Liver (tissue), 9 donors: ENCODE data around the gene LAGE3. TPM values are rescaled to one million over a fixed set of nuclear protein-coding genes. Genes with fewer than 3 reads are reported as not detected.

Experiments used
- DNase-seq: peaks from one replicate; pipeline ENCODE4 v3.0.0-alpha.2; 2017; ENCODE audit warnings: low spot score
- H3K27ac ChIP-seq, 2 donors: one replicate each; pipeline ENCODE4 v1.7.0; 2013; ENCODE audit warnings: inconsistent platforms in 2 of 2, low read length in 2 of 2, control low read depth in 1 of 2, low read depth in 1 of 2, mild to moderate bottlenecking in 1 of 2
- H3K27me3 ChIP-seq, 4 donors: one replicate each; pipeline versions ENCODE4 v1.6.1 to v1.7.0; 2013; ENCODE audit warnings: low read length in 3 of 4, inconsistent platforms in 1 of 4, mild to moderate bottlenecking in 1 of 4, moderate library complexity in 1 of 4; ENCODE audit not compliant: control insufficient read depth in 4 of 4, insufficient read depth in 4 of 4
- H3K36me3 ChIP-seq, 4 donors: one replicate each; pipeline versions ENCODE4 v1.6.1 to v1.7.0; 2013; ENCODE audit warnings: low read length in 3 of 4, mild to moderate bottlenecking in 3 of 4, low read depth in 1 of 4, moderate library complexity in 1 of 4; ENCODE audit not compliant: control insufficient read depth in 4 of 4, insufficient read depth in 3 of 4
- H3K4me1 ChIP-seq, 4 donors: one replicate each; pipeline versions ENCODE4 v1.6.1 to v1.7.0; 2013; ENCODE audit warnings: low read length in 3 of 4, mild to moderate bottlenecking in 3 of 4, moderate library complexity in 1 of 4; ENCODE audit not compliant: control insufficient read depth in 4 of 4, insufficient read depth in 4 of 4
- H3K4me3 ChIP-seq, 3 donors: one replicate each; pipeline versions ENCODE4 v1.6.1 to v1.7.0; 2013; ENCODE audit warnings: low read length in 3 of 3, control low read depth in 1 of 3, low read depth in 1 of 3, mild to moderate bottlenecking in 1 of 3
- H3K9ac ChIP-seq, 2 donors: one replicate each; pipeline ENCODE4 v1.7.0; 2013; ENCODE audit warnings: low read length in 2 of 2, mild to moderate bottlenecking in 2 of 2, moderate library complexity in 2 of 2, control low read depth in 1 of 2, low read depth in 1 of 2
- H3K9me3 ChIP-seq, 4 donors: one replicate each; pipeline versions ENCODE4 v1.6.1 to v1.7.0; 2013; ENCODE audit warnings: low read length in 3 of 4; ENCODE audit not compliant: control insufficient read depth in 4 of 4
- CTCF ChIP-seq: fragments of 150-350 bp; IDR thresholded peaks from 2 replicates; pipeline ENCODE4 v1.5.1; 2017; ENCODE audit warnings: improper control_type of control experiment, low read depth, low read length; ENCODE audit not compliant: missing input control
- EGR1 ChIP-seq, 2 donors: IDR thresholded peaks; 2 replicates each; pipeline ENCODE4 v1.6.1; 2016 to 2018; ENCODE audit warnings: antibody characterized with exemption in 2 of 2, low read depth in 2 of 2
- FOXA1 ChIP-seq: IDR thresholded peaks from 2 replicates; pipeline ENCODE4 v1.6.1; 2016; ENCODE audit warnings: antibody characterized with exemption
- FOXA2 ChIP-seq: IDR thresholded peaks from 2 replicates; pipeline ENCODE4 v1.6.1; 2016; ENCODE audit warnings: antibody characterized with exemption
- GABPA ChIP-seq, 2 donors: IDR thresholded peaks in 1 of 2; conservative IDR thresholded peaks in 1 of 2; 2 replicates each; pipeline ENCODE4 v1.6.1; 2016; ENCODE audit warnings: antibody characterized with exemption in 2 of 2, mild to moderate bottlenecking in 1 of 2, moderate library complexity in 1 of 2
- HNF4A ChIP-seq, 2 donors: conservative IDR thresholded peaks; 2 replicates each; pipeline ENCODE4 v1.6.1; 2016; ENCODE audit warnings: antibody characterized with exemption in 2 of 2, mild to moderate bottlenecking in 2 of 2
- HNF4G ChIP-seq: IDR thresholded peaks from 2 replicates; pipeline ENCODE4 v1.6.1; 2016; ENCODE audit warnings: antibody characterized with exemption
- JUND ChIP-seq, 2 donors: IDR thresholded peaks; 2 replicates each; pipeline ENCODE4 v1.6.1; 2016; ENCODE audit warnings: antibody characterized with exemption in 2 of 2
- MAX ChIP-seq: IDR thresholded peaks from 2 replicates; pipeline ENCODE4 v1.6.1; 2016; ENCODE audit warnings: antibody characterized with exemption
- NR2F2 ChIP-seq: IDR thresholded peaks from 2 replicates; pipeline ENCODE4 v1.6.1; 2016; ENCODE audit warnings: antibody characterized with exemption
- RAD21 ChIP-seq, 2 donors: IDR thresholded peaks; 2 replicates each; pipeline ENCODE4 v1.6.1; 2016; ENCODE audit warnings: antibody characterized with exemption in 2 of 2, mild to moderate bottlenecking in 2 of 2
- REST ChIP-seq: IDR thresholded peaks from 2 replicates; pipeline ENCODE4 v1.6.1; 2016; ENCODE audit warnings: antibody characterized with exemption, mild to moderate bottlenecking
- RXRA ChIP-seq, 2 donors: IDR thresholded peaks; 2 replicates each; pipeline ENCODE4 v1.6.1; 2017 to 2018; ENCODE audit warnings: antibody characterized with exemption in 2 of 2, mild to moderate bottlenecking in 1 of 2
- TAF1 ChIP-seq: conservative IDR thresholded peaks from 2 replicates; pipeline ENCODE4 v1.6.1; 2016; ENCODE audit warnings: antibody characterized with exemption, mild to moderate bottlenecking
- YY1 ChIP-seq: IDR thresholded peaks from 2 replicates; pipeline ENCODE4 v1.6.1; 2016; ENCODE audit warnings: antibody characterized with exemption, mild to moderate bottlenecking
- ZBTB33 ChIP-seq: IDR thresholded peaks from 2 replicates; pipeline ENCODE4 v1.6.1; 2016; ENCODE audit warnings: antibody characterized with exemption
- WGBS: extraction: QIAGEN DNeasy Blood & Tissue Kit; methylation state at CpG from one replicate; pipeline ENCODE4 v1.1.7; 2013; 5-methylcytosine and 5-hydroxymethylcytosine counted together
- polyA plus RNA-seq, 2 donors: library from polyadenylated mRNA; stranded (reverse) in 1 of 2; unstranded in 1 of 2; fragments of 200-250 nt in 1 of 2; fragments of >200 nt in 1 of 2; fragmentation: Nextera tagmentation in 1 of 2; extraction: Ambion mirVana in 1 of 2; gene quantifications; one replicate each; pipeline versions ENCODE4 v1.2.1 to v1.2.3, GENCODE V29; 2013 to 2015
- total RNA-seq, 2 donors: library from RNA; depleted of rRNA; stranded (reverse); fragments of >200 nt; gene quantifications; one replicate each; pipeline ENCODE4 v1.2.3, GENCODE V29; 2014
- donor health status: healthy.
- donor health status: healthy.
- donor health status: healthy.
- donor health status: healthy.
- donor health status: healthy.

The LAGE3 gene
- total and polyA plus RNA-seq, 4 donors = 8.5 to 18.1 (median 12.7) TPM

- 94% methylated on average over 32 of the region's 32 CpGs for WGBS
- H3K27ac ChIP-seq = no peak overlapping the region
- H3K27me3 ChIP-seq = no peaks in the 10 kb centered on the region
- no peaks in the 10 kb centered on the region for H3K9me3 ChIP-seq
- DNase-seq = no peak
- no peak overlapping the region for H3K4me3 ChIP-seq
- peaks cover 0 to 2% (median 0%) of the 10 kb centered on the region in 4 donors for H3K36me3 ChIP-seq
- H3K9ac ChIP-seq = no peak overlapping the region
- TF ChIP-seq TAF1 = no peak
- H3K4me1 ChIP-seq = no peaks in the 10 kb centered on the region
These were observed 13.0 kb downstream of the LAGE3 start for GRCh38 chrX:154466036-154466435.

GRCh38 chrX:154465601-154466000, 13.5 kb downstream of the LAGE3 start:
- Histone ChIP-seq H3K9ac (no peak overlapping the region), H3K4me3 (no peak overlapping the region), H3K27ac (no peak overlapping the region), H3K27me3 (no peaks in the 10 kb centered on the region), H3K36me3 (peaks cover 0 to 2% (median 0%) of the 10 kb centered on the region in 4 donors), H3K4me1 (no peaks in the 10 kb centered on the region), H3K9me3 (no peaks in the 10 kb centered on the region)
- WGBS = 96% methylated on average over 14 of the region's 14 CpGs
- no peak for DNase-seq
- TF ChIP-seq FOXA1 (no peak), GABPA (IDR thresholded peaks at IDR 0.05 in 1 of 2, conservative IDR thresholded peaks at IDR 0.05 in 1 of 2) (no peak), MAX (no peak), TAF1 (no peak), FOXA2 (no peak), YY1 (no peak), HNF4G (no peak), REST (no peak), JUND (IDR thresholded peaks at IDR 0.05) (no peak), ZBTB33 (no peak), NR2F2 (no peak), RXRA (IDR thresholded peaks at IDR 0.05) (no peak), EGR1 (IDR thresholded peaks at IDR 0.05; ENCODE audit: low read depth in 2 of 2) (no peak), CTCF (no peak), HNF4A (conservative IDR thresholded peaks at IDR 0.05) (no peak), RAD21 (IDR thresholded peaks at IDR 0.05) (no peak)
